ENCODE results near the gene STEAP4.

GRCh38 chr7:88347090-88347489, 40.4 kb upstream of the STEAP4 start:
- TF ChIP-seq CTCF (conservative IDR thresholded peaks at IDR 0.05 in 1 of 2, IDR thresholded peaks at IDR 0.05 in 1 of 2; ENCODE audit: low read depth in 1 of 2, low read length in 2 of 2) = no peak
- no peak for TF ChIP-seq EZH2 (IDR thresholded peaks at IDR 0.05; ENCODE audit: low read length, missing control alignments)

All from fibroblast of lung (primary cell).